Brain microvascular endothelial cell (primary cell): ENCODE results near the gene C2CD2.

Experiments
- DNase-seq: peaks from one replicate; pipeline ENCODE4 v3.0.0-alpha.2; 2020
- H3K27ac ChIP-seq: fragments of 250-450 bp; sonication (Bioruptor Pico); 2 replicates; pipeline ENCODE4 v1.5.1; 2020; ENCODE audit warnings: mild to moderate bottlenecking, moderate library complexity
- H3K27me3 ChIP-seq: fragments of 250-450 bp; sonication (Bioruptor Pico); replicated peaks from 2 replicates; pipeline ENCODE4 v1.5.1; 2020; ENCODE audit warnings: mild to moderate bottlenecking
- H3K36me3 ChIP-seq: fragments of 250-450 bp; sonication (Bioruptor Pico); replicated peaks from 2 replicates; pipeline ENCODE4 v1.5.1; 2020; ENCODE audit warnings: mild to moderate bottlenecking
- H3K4me3 ChIP-seq: 2 replicates; pipeline ENCODE4 v1.5.1; 2011; ENCODE audit warnings: low read depth, mild to moderate bottlenecking, control low read depth, low read length, moderate library complexity
- CTCF ChIP-seq: IDR thresholded peaks from 2 replicates; pipeline ENCODE4 v1.5.1; 2011; ENCODE audit warnings: low read depth, mild to moderate bottlenecking, moderate library complexity, low read length, control low read depth, inconsistent platforms; ENCODE audit errors: missing control alignments
- in situ Hi-C: cut with HindIII; loops from 2 replicates; pipeline ENCODE4 v1.10.0; 2017; ENCODE audit warnings: low sequenced_read_pairs, low pct_ligation_motif_present

Gene C2CD2

GRCh38 chr21:41846033-41846317, 107.8 kb downstream of the C2CD2 start:
- no peak for TF ChIP-seq CTCF
- no peak overlapping the region for H3K4me3 ChIP-seq
- H3K27ac ChIP-seq = no peak overlapping the region
- H3K27me3 ChIP-seq = no peaks in the 10 kb centered on the region
- no peak for DNase-seq
- in situ Hi-C loops = no loop called here
- no peaks in the 10 kb centered on the region for H3K36me3 ChIP-seq

GRCh38 chr21:41845310-41846032, 108.3 kb downstream of the C2CD2 start:
- H3K27ac ChIP-seq = no peak overlapping the region
- H3K4me3 ChIP-seq = no peak overlapping the region
- in situ Hi-C loops = no loop called here
- no peak for TF ChIP-seq CTCF
- no peaks in the 10 kb centered on the region for H3K27me3 ChIP-seq
- no peaks in the 10 kb centered on the region for H3K36me3 ChIP-seq
- no peak for DNase-seq

GRCh38 chr21:41843584-41843983, 110.2 kb downstream of the C2CD2 start:
- Histone ChIP-seq H3K27me3 (no peaks in the 10 kb centered on the region), H3K27ac (no peak overlapping the region), H3K4me3 (no peak overlapping the region), H3K36me3 (peaks cover 2% of the 10 kb centered on the region)
- in situ Hi-C loops = no loop called here
- no peak for TF ChIP-seq CTCF
- DNase-seq = no peak

- Histone ChIP-seq H3K27me3 (no peaks in the 10 kb centered on the region), H3K27ac (no peak overlapping the region), H3K4me3 (no peak overlapping the region), H3K36me3 (peaks cover 2% of the 10 kb centered on the region)
- in situ Hi-C loops = no loop called here
- no peak for TF ChIP-seq CTCF
- no peak for DNase-seq
Observed at GRCh38 chr21:41840880-41841279, 112.9 kb downstream of the C2CD2 start.

- no peak for DNase-seq
- Histone ChIP-seq H3K27ac (no peak overlapping the region), H3K36me3 (peaks cover 7% of the 10 kb centered on the region), H3K27me3 (no peaks in the 10 kb centered on the region), H3K4me3 (no peak overlapping the region)
- in situ Hi-C loops = no loop called here
- no peak for TF ChIP-seq CTCF
Observed at GRCh38 chr21:41839387-41840000, 114.3 kb downstream of the C2CD2 start.
